HG02678 (cell line): Measurements from ENCODE around the gene ACADVL.

Source experiments
- ATAC-seq: cut with Tn5 transposase; IDR thresholded peaks from one replicate; pipeline ENCODE4 v1.9.1; 2021; ENCODE audit warnings: mild to moderate bottlenecking, moderate library complexity; ENCODE audit not compliant: unreplicated experiment

The ACADVL gene

DNA sequence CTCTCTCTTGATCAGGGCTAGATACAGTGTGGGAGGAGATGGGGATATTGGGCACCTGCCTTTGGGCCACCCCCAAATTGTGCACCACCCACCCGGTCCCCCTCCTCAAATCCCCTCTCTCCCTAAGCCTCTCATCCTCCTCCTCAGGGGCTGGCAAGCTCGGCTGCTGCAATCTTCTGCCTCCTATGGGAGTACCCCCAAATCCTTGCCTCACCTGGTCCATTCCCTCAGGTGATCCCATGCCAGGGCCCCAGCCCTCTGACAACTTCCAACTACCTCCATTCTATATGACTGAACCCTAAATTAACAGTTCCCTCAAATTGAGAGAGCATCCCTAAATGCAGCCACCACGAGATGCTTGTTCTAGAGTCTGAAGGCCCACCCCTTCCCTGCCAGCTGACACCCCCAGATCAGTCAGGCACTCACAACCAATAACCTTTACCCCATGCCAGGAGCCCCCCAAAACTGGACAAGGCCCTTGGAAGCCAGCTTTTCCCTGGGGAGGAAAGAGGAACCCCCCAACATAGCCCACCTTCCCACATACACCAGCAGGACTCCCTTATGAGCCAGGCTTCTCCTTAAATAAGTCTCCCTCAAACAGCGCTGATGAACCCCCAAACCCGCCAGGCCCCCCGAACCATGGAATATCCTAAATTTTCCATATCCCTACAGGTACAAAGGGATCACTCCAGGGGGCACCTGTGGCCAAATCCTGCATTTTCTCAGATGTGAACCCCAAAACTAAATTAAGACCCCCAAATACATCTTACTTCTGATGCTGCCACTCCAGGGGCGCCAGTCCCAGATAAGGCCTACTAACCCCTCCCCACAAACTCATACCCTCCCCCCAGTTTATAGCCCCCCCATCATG lies 3.3 kb upstream of the ACADVL start:
- ATAC-seq = no peak

- ATAC-seq = no peak
These were observed 2.4 kb upstream of the ACADVL start for GRCh38 chr17:7217113-7217987.

DNA sequence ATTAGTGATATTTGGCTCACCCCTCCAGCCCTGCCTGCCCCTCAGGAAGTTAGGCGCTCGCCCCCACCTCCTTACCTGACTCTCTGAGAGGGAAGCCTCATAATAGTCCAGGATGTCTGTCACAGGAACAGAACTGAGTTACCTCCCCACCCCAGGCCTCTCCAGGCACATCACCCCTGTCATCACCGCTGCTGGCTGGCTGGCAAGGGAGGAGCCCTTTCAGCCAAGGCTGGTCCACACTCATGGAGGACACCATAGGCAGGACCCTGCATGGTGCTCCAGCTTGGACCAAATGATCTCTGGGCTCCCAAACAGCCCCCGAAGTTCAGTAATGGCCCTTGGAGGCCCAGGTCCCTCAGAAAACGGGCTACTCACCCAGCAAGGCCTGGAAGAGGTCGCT lies 1.6 kb upstream of the ACADVL start:
- ATAC-seq = no peak

DNA sequence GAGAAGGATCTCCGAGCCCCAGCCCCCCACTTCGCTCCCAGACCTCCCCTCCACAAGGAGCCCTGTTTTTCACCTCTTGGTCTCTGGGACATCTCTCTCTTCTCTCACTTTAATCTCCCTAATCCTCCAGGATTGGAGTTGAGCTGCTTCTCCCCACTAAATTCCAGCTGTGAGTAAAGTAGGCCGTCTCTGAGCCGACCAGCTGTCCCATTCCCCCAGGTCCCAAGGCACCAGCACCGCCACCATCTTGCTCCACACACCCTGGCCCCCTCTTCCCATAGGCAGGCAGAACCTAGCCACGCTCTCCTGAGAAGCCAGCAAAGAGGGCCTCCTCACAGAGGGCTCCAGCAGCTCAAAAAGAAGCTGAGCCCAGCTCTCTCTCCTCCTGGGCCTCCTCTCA lies 980 bp upstream of the ACADVL start:
- ATAC-seq = no peak

GRCh38 chr17:7219229-7219811 lies 418 bp upstream of the ACADVL start:
- no peak for ATAC-seq

DNA sequence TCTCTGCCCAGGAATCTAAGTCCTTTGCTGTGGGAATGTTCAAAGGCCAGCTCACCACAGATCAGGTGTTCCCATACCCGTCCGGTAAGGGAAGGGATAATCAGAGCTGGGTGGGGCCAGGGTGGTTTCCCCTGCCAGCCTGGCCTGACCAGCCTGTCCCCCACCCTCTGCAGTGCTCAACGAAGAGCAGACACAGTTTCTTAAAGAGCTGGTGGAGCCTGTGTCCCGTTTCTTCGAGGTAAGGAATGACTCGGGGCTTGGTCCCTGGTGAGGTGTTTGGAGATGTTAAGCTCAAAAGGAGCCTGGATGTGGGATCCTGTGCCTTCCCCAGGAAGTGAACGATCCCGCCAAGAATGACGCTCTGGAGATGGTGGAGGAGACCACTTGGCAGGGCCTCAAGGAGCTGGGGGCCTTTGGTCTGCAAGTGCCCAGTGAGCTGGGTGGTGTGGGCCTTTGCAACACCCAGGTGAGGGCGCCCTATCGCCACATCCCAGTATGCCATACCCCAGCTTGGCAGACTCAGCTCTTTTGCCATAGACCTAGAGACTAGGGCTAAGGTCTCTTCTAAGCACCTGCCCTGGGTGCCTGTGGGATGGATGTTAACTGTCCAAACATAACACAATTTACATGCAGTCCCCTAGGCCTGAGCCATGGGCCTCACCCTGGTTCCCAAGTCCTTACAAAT lies 997 bp downstream of the ACADVL start:
- ATAC-seq = no peak

DNA sequence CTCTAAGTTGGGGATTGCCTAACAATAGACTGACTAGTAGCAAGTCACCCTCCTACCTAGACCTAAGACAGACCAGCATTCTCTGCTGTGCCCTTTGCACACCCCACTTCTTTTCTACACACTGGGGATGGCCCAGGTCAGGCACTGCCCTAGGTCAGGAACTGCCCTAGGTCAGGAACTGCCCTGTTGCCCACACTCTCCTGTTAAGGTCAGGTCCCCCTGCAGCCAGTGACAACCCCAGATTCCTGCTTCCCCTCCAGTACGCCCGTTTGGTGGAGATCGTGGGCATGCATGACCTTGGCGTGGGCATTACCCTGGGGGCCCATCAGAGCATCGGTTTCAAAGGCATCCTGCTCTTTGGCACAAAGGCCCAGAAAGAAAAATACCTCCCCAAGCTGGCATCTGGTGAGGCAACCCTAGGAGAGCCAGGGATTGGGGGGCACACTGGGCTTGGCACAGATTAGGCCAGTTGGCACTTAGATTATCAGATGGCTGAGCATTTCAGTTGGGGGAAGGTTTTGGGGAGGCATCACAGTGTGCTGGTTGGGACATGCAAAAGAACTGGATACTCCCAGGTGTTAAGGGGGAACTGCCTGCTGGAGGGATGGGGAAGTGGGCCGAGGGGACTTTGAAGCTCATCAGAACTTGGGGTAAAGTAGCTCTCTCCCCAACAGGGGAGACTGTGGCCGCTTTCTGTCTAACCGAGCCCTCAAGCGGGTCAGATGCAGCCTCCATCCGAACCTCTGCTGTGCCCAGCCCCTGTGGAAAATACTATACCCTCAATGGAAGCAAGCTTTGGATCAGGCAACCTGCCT lies 1.7 kb downstream of the ACADVL start:
- no peak for ATAC-seq

DNA sequence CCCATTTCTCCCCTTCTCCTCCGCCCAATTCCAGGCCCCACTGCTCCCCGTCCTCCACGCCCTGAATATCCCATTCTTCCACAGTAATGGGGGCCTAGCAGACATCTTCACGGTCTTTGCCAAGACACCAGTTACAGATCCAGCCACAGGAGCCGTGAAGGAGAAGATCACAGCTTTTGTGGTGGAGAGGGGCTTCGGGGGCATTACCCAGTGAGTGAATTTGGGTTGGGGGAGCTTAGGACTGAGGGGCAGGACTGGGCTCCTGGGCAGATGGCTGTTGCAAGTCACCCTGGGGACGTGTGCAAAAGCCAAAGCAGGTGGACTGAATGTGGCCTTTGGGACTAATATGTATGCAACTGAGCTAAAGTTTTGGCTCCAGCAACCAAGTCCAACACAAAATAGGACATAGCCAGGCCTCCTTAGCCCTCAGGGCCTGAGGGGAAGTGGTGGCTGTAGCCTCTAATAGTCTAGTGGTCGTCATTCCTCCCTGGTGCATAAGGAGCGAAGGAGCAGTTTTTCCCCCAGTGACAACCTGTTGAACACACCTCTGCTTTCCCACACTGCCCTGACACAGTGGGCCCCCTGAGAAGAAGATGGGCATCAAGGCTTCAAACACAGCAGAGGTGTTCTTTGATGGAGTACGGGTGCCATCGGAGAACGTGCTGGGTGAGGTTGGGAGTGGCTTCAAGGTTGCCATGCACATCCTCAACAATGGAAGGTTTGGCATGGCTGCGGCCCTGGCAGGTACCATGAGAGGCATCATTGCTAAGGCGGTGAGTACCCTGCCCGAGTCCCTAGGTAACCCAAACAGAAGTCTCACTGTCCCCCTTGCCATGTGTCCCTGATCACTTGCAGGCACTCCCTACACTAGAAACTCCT lies 2.6 kb downstream of the ACADVL start:
- no peak for ATAC-seq

- no peak for ATAC-seq
These were observed 3.2 kb downstream of the ACADVL start for GRCh38 chr17:7222972-7223292.

DNA sequence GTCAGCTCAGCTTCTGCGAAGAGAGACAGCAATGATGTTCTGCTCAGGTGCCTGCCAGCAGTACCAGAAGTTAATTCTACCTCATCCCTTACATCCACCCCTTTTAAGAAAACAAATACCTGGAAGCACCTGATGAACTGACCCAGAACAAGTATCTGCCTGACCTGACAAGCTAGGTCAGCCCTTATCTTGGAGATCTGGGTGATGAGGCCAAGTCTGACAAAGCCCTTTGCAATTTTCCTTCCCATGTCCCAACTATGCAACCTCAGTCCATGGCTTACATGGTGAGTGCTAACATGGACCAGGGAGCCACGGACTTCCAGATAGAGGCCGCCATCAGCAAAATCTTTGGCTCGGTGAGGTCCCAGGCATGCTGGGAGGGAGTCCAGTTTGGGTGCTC lies 3.6 kb downstream of the ACADVL start:
- no peak for ATAC-seq

DNA sequence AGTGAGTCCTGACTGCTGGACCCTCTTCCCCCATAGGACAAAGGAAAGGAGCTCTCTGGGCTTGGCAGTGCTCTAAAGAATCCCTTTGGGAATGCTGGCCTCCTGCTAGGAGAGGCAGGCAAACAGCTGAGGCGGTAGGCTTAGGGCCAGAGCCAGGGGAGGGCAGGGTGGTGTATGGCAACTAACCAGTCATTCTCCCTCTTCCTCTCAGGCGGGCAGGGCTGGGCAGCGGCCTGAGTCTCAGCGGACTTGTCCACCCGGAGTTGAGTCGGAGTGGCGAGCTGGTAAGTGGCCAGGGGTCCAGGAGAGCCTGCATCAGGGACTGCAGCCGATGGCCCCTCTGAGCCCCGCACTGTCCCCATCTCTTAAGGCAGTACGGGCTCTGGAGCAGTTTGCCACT lies 4.4 kb downstream of the ACADVL start:
- ATAC-seq = no peak

DNA sequence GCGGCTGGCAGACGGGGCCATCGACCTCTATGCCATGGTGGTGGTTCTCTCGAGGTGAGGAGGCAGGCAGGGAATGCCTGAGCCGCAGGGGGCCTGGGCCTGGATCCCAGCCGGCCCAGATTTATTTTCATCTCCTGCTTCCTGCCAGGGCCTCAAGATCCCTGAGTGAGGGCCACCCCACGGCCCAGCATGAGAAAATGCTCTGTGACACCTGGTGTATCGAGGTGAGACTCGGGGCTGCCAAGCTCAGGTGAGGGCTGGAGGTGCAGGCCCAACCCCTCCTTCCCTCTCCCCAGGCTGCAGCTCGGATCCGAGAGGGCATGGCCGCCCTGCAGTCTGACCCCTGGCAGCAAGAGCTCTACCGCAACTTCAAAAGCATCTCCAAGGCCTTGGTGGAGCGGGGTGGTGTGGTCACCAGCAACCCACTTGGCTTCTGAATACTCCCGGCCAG lies 4.9 kb downstream of the ACADVL start:
- ATAC-seq = no peak

DNA sequence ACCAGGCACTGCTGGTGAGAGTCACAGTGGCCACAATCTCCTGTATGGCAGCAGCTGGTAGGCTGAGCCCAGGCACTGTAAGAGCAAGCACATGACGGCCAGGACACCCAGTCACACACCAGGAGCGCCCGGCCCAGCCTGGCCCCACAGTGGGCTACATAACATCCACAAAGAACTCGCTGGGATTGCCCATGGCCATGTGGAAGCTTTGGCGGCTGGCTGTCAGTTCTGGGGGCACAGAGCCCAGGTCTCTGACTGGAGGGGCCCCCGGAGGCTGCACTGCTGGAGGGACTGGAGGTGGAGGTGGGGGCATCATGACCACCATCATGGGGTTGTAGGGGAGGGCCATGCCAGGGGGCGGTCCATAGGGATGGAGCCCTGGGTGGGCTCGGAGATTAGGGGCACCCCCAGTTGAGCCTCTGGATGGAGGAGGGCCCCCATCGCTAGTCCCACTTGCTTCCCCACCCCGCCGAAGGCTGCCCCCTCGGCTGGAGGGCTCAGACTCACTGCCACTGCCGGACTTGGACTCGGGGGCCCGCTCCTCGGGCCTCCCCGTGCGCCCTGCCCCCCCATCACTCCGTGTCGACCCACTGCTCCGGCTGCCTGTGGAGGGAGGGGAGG lies 6.1 kb downstream of the ACADVL start:
- ATAC-seq = no peak

- no peak for ATAC-seq
These were observed 7.3 kb downstream of the ACADVL start for GRCh38 chr17:7226721-7227710.

GRCh38 chr17:7228920-7229319 lies 9.2 kb downstream of the ACADVL start:
- no peak for ATAC-seq

DNA sequence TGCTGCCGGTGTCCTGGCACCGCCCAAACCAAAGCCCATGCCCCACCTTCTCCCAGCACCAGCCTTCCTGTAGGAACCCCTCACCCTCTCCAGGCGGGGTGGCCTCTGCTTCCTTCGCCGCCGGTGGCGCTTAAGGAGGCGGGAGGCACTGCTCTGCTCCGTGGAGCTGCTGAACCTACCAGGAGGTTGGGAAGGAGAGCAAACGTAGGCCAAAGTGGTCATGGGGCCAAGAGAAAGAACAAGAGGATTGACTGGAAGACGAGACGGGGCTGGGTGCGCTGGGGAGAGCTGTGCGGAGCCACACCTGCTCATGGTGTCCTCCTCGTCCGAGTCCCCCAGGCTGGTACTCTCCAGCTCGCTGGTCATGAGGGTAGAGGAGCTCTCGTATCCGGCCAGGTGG lies 9.8 kb downstream of the ACADVL start:
- no peak for ATAC-seq

DNA sequence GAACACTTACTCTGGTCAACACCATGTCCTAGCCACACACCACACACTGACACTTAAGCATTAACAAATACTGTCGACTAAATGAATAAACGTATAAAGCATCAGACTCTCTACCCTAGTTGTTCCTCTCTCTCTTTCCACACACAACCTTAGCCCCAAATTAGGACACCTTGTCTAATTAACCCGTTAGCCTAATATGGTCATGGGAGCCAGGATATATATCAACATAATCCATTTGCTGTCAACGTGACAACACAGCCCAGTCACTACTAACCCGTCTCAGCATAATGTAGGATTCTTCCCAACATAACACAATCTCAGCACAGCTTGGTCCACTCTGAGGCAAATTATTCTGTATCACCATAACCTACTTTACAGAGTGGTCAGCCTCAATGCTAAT lies 12.4 kb downstream of the ACADVL start:
- ATAC-seq = no peak

DNA sequence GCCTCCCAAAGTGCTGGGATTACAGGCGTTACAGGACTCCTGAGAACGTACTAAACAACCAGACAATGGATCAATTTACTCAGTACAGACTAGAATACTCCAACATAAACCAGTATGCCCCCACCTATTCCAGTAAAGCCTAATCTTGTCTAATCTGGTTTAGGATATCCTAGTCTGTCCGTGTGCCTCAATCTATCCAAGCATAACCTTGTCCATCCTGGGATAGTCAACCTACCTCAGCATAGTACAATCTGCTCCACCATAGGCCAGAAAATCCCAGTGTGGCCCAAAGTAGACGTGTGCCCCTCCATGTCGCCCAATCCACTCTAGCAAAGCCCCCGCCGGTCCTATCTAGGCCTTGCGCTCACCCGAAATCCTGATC lies 14.0 kb downstream of the ACADVL start:
- ATAC-seq = no peak
